NCI-H82 treated with DMSO at 0.1 percent for 48 hours (cell line): Measurements from ENCODE around the gene CCN5.

ENCODE experiments used
- DNase-seq: peaks from one replicate; lab custom pipeline; 2025; ENCODE audit not compliant: unreplicated experiment; lab: John Stamatoyannopoulos, UW

The CCN5 gene

GRCh38 chr20:44735816-44736169 lies 20.6 kb downstream of the CCN5 start:
- no peak for DNase-seq

GRCh38 chr20:44736170-44737021 lies 21.2 kb downstream of the CCN5 start:
- DNase-seq = peak; percentile 94

GRCh38 chr20:44737116-44737515 lies 21.9 kb downstream of the CCN5 start:
- no peak for DNase-seq

- DNase-seq = peak; percentile 77
These were observed 23.8 kb downstream of the CCN5 start for GRCh38 chr20:44738813-44739477.

- DNase-seq = peak; percentile 50
These were observed 24.8 kb downstream of the CCN5 start for GRCh38 chr20:44739942-44740341.

GRCh38 chr20:44742304-44743079 lies 27.3 kb downstream of the CCN5 start:
- DNase-seq = no peak

- DNase-seq = no peak
These were observed 28.0 kb downstream of the CCN5 start for GRCh38 chr20:44743080-44743701.

- DNase-seq = peak; percentile 22
These were observed 28.9 kb downstream of the CCN5 start for GRCh38 chr20:44743916-44744655.

GRCh38 chr20:44745122-44745597 lies 30.0 kb downstream of the CCN5 start:
- no peak for DNase-seq

GRCh38 chr20:44745598-44746366 lies 30.6 kb downstream of the CCN5 start, which contains the start of gene KCNK15:
Gene KCNK15, plus strand, starts transcription at chr20:44745865. Its CDS starts 46 bp downstream, at chr20:44745911.
- DNase-seq = no peak

GRCh38 chr20:44746367-44747165 lies 31.4 kb downstream of the CCN5 start:
- DNase-seq = no peak

GRCh38 chr20:44747166-44748004 lies 32.2 kb downstream of the CCN5 start:
- DNase-seq = peak; percentile 62

- no peak for DNase-seq
These were observed 32.8 kb downstream of the CCN5 start for GRCh38 chr20:44748005-44748370.

GRCh38 chr20:44750081-44750805 lies 35.1 kb downstream of the CCN5 start:
- DNase-seq = no peak

- DNase-seq = no peak
These were observed 37.1 kb downstream of the CCN5 start for GRCh38 chr20:44752099-44752931.

- no peak for DNase-seq
These were observed 39.4 kb downstream of the CCN5 start for GRCh38 chr20:44754554-44754953.
